ENCODE measurements around the gene SULF2.

Gene SULF2

GRCh38 chr20:47758517-47759450, 26.5 kb downstream of the SULF2 start:
- no peak for DNase-seq

- DNase-seq: no peak
Measured at GRCh38 chr20:47757145-47758035, 27.9 kb downstream of the SULF2 start.

GRCh38 chr20:47754946-47755652, 30.2 kb downstream of the SULF2 start:
- DNase-seq: no peak

GRCh38 chr20:47754388-47754715, 30.9 kb downstream of the SULF2 start:
- no peak for DNase-seq

GRCh38 chr20:47753576-47754387, 31.5 kb downstream of the SULF2 start:
- DNase-seq: no peak

- DNase-seq: no peak
Measured at GRCh38 chr20:47751449-47751848, 33.8 kb downstream of the SULF2 start.

GRCh38 chr20:47749339-47749738, 35.9 kb downstream of the SULF2 start:
- DNase-seq: no peak

GRCh38 chr20:47748823-47749222, 36.5 kb downstream of the SULF2 start:
- no peak for DNase-seq

GRCh38 chr20:47748069-47748468, 37.2 kb downstream of the SULF2 start:
- DNase-seq: no peak

GRCh38 chr20:47747669-47748031, 37.6 kb downstream of the SULF2 start:
- DNase-seq: no peak

- no peak for DNase-seq
Measured at GRCh38 chr20:47744803-47745202, 40.5 kb downstream of the SULF2 start.

GRCh38 chr20:47743671-47744070, 41.6 kb downstream of the SULF2 start:
- DNase-seq: no peak

GRCh38 chr20:47741669-47742608, 43.3 kb downstream of the SULF2 start:
- DNase-seq: no peak

GRCh38 chr20:47740862-47741184, 44.5 kb downstream of the SULF2 start:
- no peak for DNase-seq

- no peak for DNase-seq
Measured at GRCh38 chr20:47740121-47740861, 45.0 kb downstream of the SULF2 start.

GRCh38 chr20:47737923-47738322, 47.4 kb downstream of the SULF2 start:
- DNase-seq: no peak

GRCh38 chr20:47736570-47737152, 48.6 kb downstream of the SULF2 start:
- DNase-seq: no peak

GRCh38 chr20:47735412-47736400, 49.6 kb downstream of the SULF2 start:
- no peak for DNase-seq

- DNase-seq: no peak
Measured at GRCh38 chr20:47734870-47735269, 50.4 kb downstream of the SULF2 start.
